CD1c-positive myeloid dendritic cell (primary cell): Measurements from ENCODE around the gene NCOA6.
"Not testable (repeated sequence)": the region's sequence is repeated elsewhere in the genome, so short reads cannot be mapped to it uniquely, and the experiment has no call there.

ENCODE experiments used
- DNase-seq: peaks from one replicate; pipeline ENCODE4 v3.0.0-alpha.2; 2016; ENCODE audit errors: extremely low spot score

The NCOA6 gene

GRCh38 chr20:34829191-34829590 is 3.7 kb upstream of the NCOA6 start:
- DNase-seq = no peak

GRCh38 chr20:34824806-34825529 is 483 bp downstream of the NCOA6 start:
- peak; percentile 77 for DNase-seq

GRCh38 chr20:34824452-34824805 is 1.0 kb downstream of the NCOA6 start:
- peak; percentile 44 for DNase-seq

- no peak for DNase-seq
Observed at GRCh38 chr20:34824026-34824425, 1.4 kb downstream of the NCOA6 start.

GRCh38 chr20:34820805-34821578 is 4.5 kb downstream of the NCOA6 start:
- no peak for DNase-seq

GRCh38 chr20:34817801-34818200 is 7.7 kb downstream of the NCOA6 start:
- no peak for DNase-seq

- DNase-seq = no peak
Observed at GRCh38 chr20:34817072-34817471, 8.4 kb downstream of the NCOA6 start.

- no peak for DNase-seq
Observed at GRCh38 chr20:34815636-34816035, 9.8 kb downstream of the NCOA6 start.

GRCh38 chr20:34808583-34808982 is 16.9 kb downstream of the NCOA6 start:
- no peak for DNase-seq

- DNase-seq = not testable (repeated sequence)
Observed at GRCh38 chr20:34807944-34808465, 17.4 kb downstream of the NCOA6 start.

GRCh38 chr20:34806255-34806654 is 19.2 kb downstream of the NCOA6 start:
- no peak for DNase-seq

- no peak for DNase-seq
Observed at GRCh38 chr20:34798871-34799270, 26.6 kb downstream of the NCOA6 start.

- no peak for DNase-seq
Observed at GRCh38 chr20:34798328-34798727, 27.1 kb downstream of the NCOA6 start.

- DNase-seq = no peak
Observed at GRCh38 chr20:34797012-34797995, 28.1 kb downstream of the NCOA6 start.

GRCh38 chr20:34794006-34794585 is 31.4 kb downstream of the NCOA6 start:
- no peak for DNase-seq

- DNase-seq = no peak
Observed at GRCh38 chr20:34792687-34793363, 32.6 kb downstream of the NCOA6 start.

GRCh38 chr20:34791289-34792020 is 34.0 kb downstream of the NCOA6 start:
- DNase-seq = no peak

- no peak for DNase-seq
Observed at GRCh38 chr20:34781220-34781619, 44.2 kb downstream of the NCOA6 start.

GRCh38 chr20:34780291-34780690 is 45.2 kb downstream of the NCOA6 start:
- not testable (repeated sequence) for DNase-seq

- no peak for DNase-seq
Observed at GRCh38 chr20:34776177-34776576, 49.3 kb downstream of the NCOA6 start.
